A549 (cell line): Measurements from ENCODE around the gene ULK1. TPM values are rescaled to one million over a fixed set of nuclear protein-coding genes. Genes with fewer than 3 reads are reported as not detected.
A peak's percentile ranks its signal among the peaks of the same experiment; 100 is the strongest.

ENCODE experiments used
- ATAC-seq, 2 experiments: fragments of 200-7000 bp in 1 of 2; fragments of >200 bp in 1 of 2; cut with Nextera tagmentation in 1 of 2; cut with Tn5 transposase in 1 of 2; 3 replicates each; pipeline versions ENCODE4 v1.8.0 to v1.9.1; 2018 to 2020; ENCODE audit warnings: mild to moderate bottlenecking in 1 of 2, moderate library complexity in 1 of 2
- CTCF ChIA-PET: fragments of 300-600 bp; sonication (Branson Sonifier 250); formaldehyde crosslinking; extraction: SDS; loops from one replicate; lab custom pipeline; 2021; ENCODE audit warnings: antibody characterized with exemption, inconsistent platforms; lab: Yijun Ruan, JAX
- POLR2A ChIA-PET: fragments of 350-600 bp; formaldehyde crosslinking; extraction: SDS; loops from one replicate; lab custom pipeline; 2021; ENCODE audit warnings: antibody characterized with exemption, inconsistent platforms; lab: Yijun Ruan, JAX
- DNase-seq, 2 experiments: peaks; one replicate each; pipeline versions ENCODE4 v3.0.0 to v3.0.0-alpha.2; 2011 to 2016; ENCODE audit warnings: low read depth in 1 of 2, low spot score in 1 of 2
- FAIRE-seq: peaks from 2 replicates; lab custom pipeline; 2011; peaks lifted over from hg19 to GRCh38; lab: Jason Lieb, UNC
- H3K27ac ChIP-seq, 2 experiments: fragments of >200 bp; sonication (Bioruptor Twin); formaldehyde crosslinking; 3 replicates each; pipeline ENCODE4 v1.5.1; 2016 to 2017
- H3K4me1 ChIP-seq: fragments of >200 bp; sonication (Bioruptor Twin); formaldehyde crosslinking; 3 replicates; pipeline ENCODE4 v1.6.1; 2016
- H3K4me2 ChIP-seq: fragments of >200 bp; sonication (Bioruptor Twin); formaldehyde crosslinking; 3 replicates; pipeline ENCODE4 v1.6.1; 2016
- H3K4me3 ChIP-seq: fragments of >200 bp; sonication (Bioruptor Twin); formaldehyde crosslinking; 3 replicates; pipeline ENCODE4 v1.5.1; 2016
- H3K9me3 ChIP-seq: fragments of >200 bp; sonication (Bioruptor Twin); formaldehyde crosslinking; 3 replicates; pipeline ENCODE4 v1.6.1; 2016
- BHLHE40 ChIP-seq: IDR thresholded peaks from 2 replicates; pipeline ENCODE4 v1.6.1; 2012; ENCODE audit warnings: low read depth, low read length, inconsistent platforms
- CHD2 ChIP-seq: fragments of 150-350 bp; IDR thresholded peaks from 2 replicates; pipeline ENCODE4 v1.6.1; 2014; ENCODE audit warnings: low read length; ENCODE audit not compliant: partially characterized antibody
- EHF ChIP-seq: fragments of 250-450 bp; sonication (Bioruptor Pico); IDR thresholded peaks from 2 replicates; pipeline ENCODE4 v1.5.0; 2020; ENCODE audit warnings: mild to moderate bottlenecking
- EHMT2 ChIP-seq: fragments of 200-600 bp; sonication (generic); IDR thresholded peaks from 2 replicates; pipeline ENCODE4 v1.6.1; 2016; ENCODE audit warnings: antibody characterized with exemption, low read depth, mild to moderate bottlenecking, moderate library complexity
- FOSB ChIP-seq: fragments of 250-450 bp; sonication (Bioruptor Pico); IDR thresholded peaks from 2 replicates; pipeline ENCODE4 v1.5.0; 2020; ENCODE audit warnings: mild to moderate bottlenecking, moderate library complexity
- FOSL2 ChIP-seq, 2 experiments: fragments of 450-650 bp in 1 of 2; fragments of >200 bp in 1 of 2; sonication (Bioruptor Twin) in 1 of 2; formaldehyde crosslinking; IDR thresholded peaks; 2 replicates each; pipeline versions ENCODE4 v1.5.0 to v1.6.1; 2016 to 2020; ENCODE audit warnings: mild to moderate bottlenecking in 1 of 2, moderate library complexity in 1 of 2
- GATA3 ChIP-seq: IDR thresholded peaks from 2 replicates; pipeline ENCODE4 v1.6.1; 2012; ENCODE audit warnings: borderline replicate concordance
- HDAC2 ChIP-seq: fragments of 200-600 bp; sonication (generic); IDR thresholded peaks from 2 replicates; pipeline ENCODE4 v1.6.1; 2016
- HES2 ChIP-seq: fragments of >200 bp; sonication (Bioruptor Twin); formaldehyde crosslinking; IDR thresholded peaks from 2 replicates; pipeline ENCODE4 v1.6.1; 2016
- HMGXB4 ChIP-seq: fragments of 250-450 bp; sonication (Bioruptor Pico); IDR thresholded peaks from 2 replicates; pipeline ENCODE4 v1.5.0; 2021; ENCODE audit warnings: mild to moderate bottlenecking, moderate library complexity, borderline replicate concordance
- HOXB13 ChIP-seq: fragments of 250-450 bp; sonication (Bioruptor Pico); IDR thresholded peaks from 2 replicates; pipeline ENCODE4 v1.5.0; 2020; ENCODE audit warnings: low read depth, mild to moderate bottlenecking, moderate library complexity
- JUN ChIP-seq, 2 experiments: fragments of >200 bp; sonication (Bioruptor Twin); formaldehyde crosslinking; IDR thresholded peaks; 2 replicates in 1 of 2; 3 replicates in 1 of 2; pipeline ENCODE4 v1.6.1; 2016 to 2017
- JUNB ChIP-seq: fragments of >200 bp; sonication (Bioruptor Twin); formaldehyde crosslinking; IDR thresholded peaks from 2 replicates; pipeline ENCODE4 v1.6.1; 2016
- KDM1A ChIP-seq: fragments of 200-600 bp; sonication (generic); IDR thresholded peaks from 2 replicates; pipeline ENCODE4 v1.6.1; 2016; ENCODE audit warnings: low read depth, mild to moderate bottlenecking
- MAX ChIP-seq: IDR thresholded peaks from 2 replicates; pipeline ENCODE4 v1.6.1; 2012
- NFE2L2 ChIP-seq: fragments of 150-350 bp; conservative IDR thresholded peaks from 2 replicates; pipeline ENCODE4 v1.6.1; 2014; ENCODE audit warnings: low read length
- NR3C1 ChIP-seq: fragments of >200 bp; sonication (Bioruptor Twin); formaldehyde crosslinking; IDR thresholded peaks from 3 replicates; pipeline ENCODE4 v1.6.1; 2017
- PBX3 ChIP-seq: IDR thresholded peaks from 2 replicates; pipeline ENCODE4 v1.6.1; 2012
- PHF8 ChIP-seq: fragments of 200-600 bp; sonication (generic); IDR thresholded peaks from 2 replicates; pipeline ENCODE4 v1.6.1; 2016; ENCODE audit warnings: low read depth, mild to moderate bottlenecking, antibody characterized with exemption, moderate library complexity, borderline replicate concordance
- POLR2A ChIP-seq: IDR thresholded peaks from 2 replicates; pipeline ENCODE4 v1.6.1; 2012; ENCODE audit warnings: mild to moderate bottlenecking, low read length
- POLR2AphosphoS2 ChIP-seq: conservative IDR thresholded peaks from 2 replicates; pipeline ENCODE4 v1.6.1; 2012; ENCODE audit warnings: low read length, improper control_type of control experiment, inconsistent platforms
- RAD21 ChIP-seq, 2 experiments: fragments of >200 bp in 1 of 2; sonication (Bioruptor Twin) in 1 of 2; formaldehyde crosslinking in 1 of 2; IDR thresholded peaks in 1 of 2; conservative IDR thresholded peaks in 1 of 2; 2 replicates in 1 of 2; 3 replicates in 1 of 2; pipeline ENCODE4 v1.6.1; 2012 to 2018; ENCODE audit warnings: inconsistent platforms in 1 of 2
- REST ChIP-seq: fragments of 200-600 bp; sonication (generic); IDR thresholded peaks from 2 replicates; pipeline ENCODE4 v1.6.1; 2016; ENCODE audit warnings: antibody characterized with exemption, mild to moderate bottlenecking, moderate library complexity
- RNF2 ChIP-seq: fragments of 200-600 bp; sonication (generic); IDR thresholded peaks from 2 replicates; pipeline ENCODE4 v1.6.1; 2016; ENCODE audit warnings: low read depth, mild to moderate bottlenecking, antibody characterized with exemption, moderate library complexity, borderline replicate concordance
- SMC3 ChIP-seq: fragments of >200 bp; sonication (Bioruptor Twin); formaldehyde crosslinking; IDR thresholded peaks from 3 replicates; pipeline ENCODE4 v1.6.1; 2018; ENCODE audit warnings: inconsistent platforms
- USF2 ChIP-seq: fragments of 450-650 bp; IDR thresholded peaks from 2 replicates; pipeline ENCODE4 v1.6.1; 2014; ENCODE audit warnings: antibody characterized with exemption
- ZC3H11A ChIP-seq: fragments of 450-650 bp; IDR thresholded peaks from 2 replicates; pipeline ENCODE4 v1.6.1; 2014; ENCODE audit warnings: antibody characterized with exemption, mild to moderate bottlenecking
- ZFP36 ChIP-seq: fragments of 450-650 bp; IDR thresholded peaks from 2 replicates; pipeline ENCODE4 v1.6.1; 2014; ENCODE audit warnings: borderline replicate concordance; ENCODE audit not compliant: partially characterized antibody
- ZNF302 ChIP-seq: fragments of 250-450 bp; sonication (Bioruptor Pico); IDR thresholded peaks from 2 replicates; pipeline ENCODE4 v1.9.0; 2021; ENCODE audit warnings: inconsistent platforms, mild to moderate bottlenecking, moderate library complexity
- ZSCAN20 ChIP-seq: fragments of 250-450 bp; sonication (Bioruptor Pico); IDR thresholded peaks from 2 replicates; pipeline ENCODE4 v1.8.0; 2022; ENCODE audit warnings: mild to moderate bottlenecking, moderate library complexity
- WGBS: methylation state at CpG from one replicate; pipeline ENCODE4 v1.1.6; 2017; ENCODE audit errors: missing lambda C conversion rate; 5-methylcytosine and 5-hydroxymethylcytosine counted together
- polyA plus RNA-seq, 4 experiments: library from polyadenylated mRNA; depleted of rRNA in 3 of 4; stranded (reverse); fragments of >200 nt; fragmentation: RNase III in 1 of 4; extraction: RNeasy Plus Mini Kit Qiagen cat#74134 plus additional on column Dnase treatment in 1 of 4; gene quantifications; 2 replicates in 3 of 4; 3 replicates in 1 of 4; pipeline ENCODE4 v1.2.3, GENCODE V29; 2011 to 2017

Gene ULK1
- polyA plus RNA-seq, 2 of the 4 experiments (the other 2 are of a cell fraction): 15.1 to 46.2 TPM

- WGBS: 96% methylated on average over 29 of the region's 35 CpGs
- Histone ChIP-seq H3K9me3 (no peaks in the 10 kb centered on the region), H3K27ac (no peak overlapping the region), H3K4me1 (no peaks in the 10 kb centered on the region), H3K4me2 (no peak overlapping the region), H3K4me3 (no peak overlapping the region)
- DNase-seq (no peak), ATAC-seq (no peak)
- POLR2A ChIA-PET: interaction anchor here (0.5 to 1.0 kb wide), 2 partner anchors 84 to 91 kb away, joined by 4 to 8 read pairs; no protein-coding TSS in a partner anchor
- CTCF ChIA-PET: interaction anchor here (0.7 to 3.3 kb wide), 3 partner anchors 16 to 786 kb away, joined by 3 to 15 read pairs (median 3); partner anchors contain the start of gene PUS1
- TF ChIP-seq JUN (IDR thresholded peaks at IDR 0.05) (peak in 1 of 2 experiments; percentile 54; a peak in 1 of 5 replicates), EHF (CRISPR knock-in tag) (no peak), POLR2A (peak; percentile 13; the same call in 1 of the 2 replicates), ZC3H11A (no peak), HDAC2 (no peak), FOSL2 (IDR thresholded peaks at IDR 0.05) (no peak), FOSL2 (CRISPR knock-in tag; IDR thresholded peaks at IDR 0.05) (no peak), ZSCAN20 (CRISPR knock-in tag) (no peak), BHLHE40 (no peak), POLR2AphosphoS2 (peak; percentile 71; the same call in 1 of the 2 replicates), JUNB (no peak), HOXB13 (CRISPR knock-in tag) (no peak), FOSB (CRISPR knock-in tag) (peak; percentile 28; the same call in 1 of the 2 replicates), RNF2 (no peak), ZFP36 (no peak), SMC3 (no peak), PBX3 (no peak)
- TF ChIP-seq, all 56 proteins: peak for 4
- FAIRE-seq: no peak
These were observed 50.3 kb downstream of the ULK1 start for GRCh38 chr12:131944601-131945251.

GRCh38 chr12:131946757-131947156, 52.3 kb downstream of the ULK1 start:
- no peak for DNase-seq
- no peak for TF ChIP-seq NFE2L2
- TF ChIP-seq JUN (IDR thresholded peaks at IDR 0.05): no peak
- no peak for TF ChIP-seq HMGXB4 (CRISPR knock-in tag)
- TF ChIP-seq USF2: no peak
- TF ChIP-seq MAX: no peak
- no peak for TF ChIP-seq REST
- no peak for TF ChIP-seq CHD2
- TF ChIP-seq EHMT2: no peak
- TF ChIP-seq HES2: no peak
- TF ChIP-seq ZNF302 (CRISPR knock-in tag): no peak
- TF ChIP-seq PHF8: no peak
- no peak for TF ChIP-seq RAD21 (conservative IDR thresholded peaks at IDR 0.05 in 1 of 2, IDR thresholded peaks at IDR 0.05 in 1 of 2)
- no peak for TF ChIP-seq KDM1A
- no peak for TF ChIP-seq NR3C1
- no peak for TF ChIP-seq EHF (CRISPR knock-in tag)
- no peak for TF ChIP-seq BHLHE40
- TF ChIP-seq GATA3: no peak
- TF ChIP-seq FOSB (CRISPR knock-in tag): no peak
- Histone ChIP-seq H3K4me3 (no peak overlapping the region), H3K4me1 (peaks cover 7% of the 10 kb centered on the region), H3K9me3 (no peaks in the 10 kb centered on the region), H3K27ac (no peak overlapping the region), H3K4me2 (no peak overlapping the region)
- no peak for FAIRE-seq
- 90% methylated on average over 6 of the region's 6 CpGs for WGBS
- POLR2A ChIA-PET: interaction anchor here (1.6 kb wide), 1 partner anchor 17 kb away, joined by 6 read pairs; no protein-coding TSS in a partner anchor
- CTCF ChIA-PET: interaction anchor here (3.3 kb wide), 1 partner anchor 96 kb away, joined by 15 read pairs; no protein-coding TSS in a partner anchor
- no peak for ATAC-seq
